OCI-LY1 (cell line): Measurements from ENCODE around the gene NOTUM.

ENCODE experiments used
- H2AFZ ChIP-seq: fragments of 200-600 bp; sonication (generic), shearing (Covaris generic); 2 replicates; pipeline ENCODE4 v1.6.0; 2014; ENCODE audit warnings: antibody characterized with exemption, mild to moderate bottlenecking, low read length
- H3F3A ChIP-seq: fragments of 200-600 bp; sonication (generic), shearing (Covaris generic); 2 replicates; pipeline ENCODE4 v1.6.0; 2014; ENCODE audit warnings: mild to moderate bottlenecking, antibody characterized with exemption, low read length, moderate library complexity; ENCODE audit not compliant: insufficient read depth
- H3K27ac ChIP-seq: fragments of 200-600 bp; sonication (generic); 2 replicates; pipeline ENCODE4 v1.5.1; 2014; ENCODE audit warnings: low read length, mixed run types, mild to moderate bottlenecking, low read depth; ENCODE audit not compliant: poor library complexity, severe bottlenecking
- H3K27me3 ChIP-seq: fragments of 200-600 bp; sonication (generic); 2 replicates; pipeline ENCODE4 v1.6.0; 2014; ENCODE audit warnings: antibody characterized with exemption, mild to moderate bottlenecking, low read length, moderate library complexity; ENCODE audit not compliant: insufficient read depth
- H3K36me3 ChIP-seq: fragments of 200-600 bp; sonication (generic); 2 replicates; pipeline ENCODE4 v1.6.1; 2014; ENCODE audit warnings: mild to moderate bottlenecking, antibody characterized with exemption, low read length, moderate library complexity, mixed read lengths; ENCODE audit not compliant: insufficient read depth
- H3K4me1 ChIP-seq: fragments of 200-600 bp; sonication (generic); 2 replicates; pipeline ENCODE4 v1.5.1; 2014; ENCODE audit warnings: mild to moderate bottlenecking, low read length, moderate library complexity; ENCODE audit not compliant: insufficient read depth, severe bottlenecking
- H3K4me2 ChIP-seq: fragments of 200-600 bp; sonication (generic), shearing (Covaris generic); 2 replicates; pipeline ENCODE4 v1.6.1; 2014; ENCODE audit warnings: low read length
- H3K4me3 ChIP-seq: fragments of 200-600 bp; sonication (generic); 2 replicates; pipeline ENCODE4 v1.5.1; 2014; ENCODE audit warnings: low read length, low read depth, mild to moderate bottlenecking, mixed read lengths; ENCODE audit not compliant: poor library complexity, severe bottlenecking
- H3K79me2 ChIP-seq: fragments of 200-600 bp; shearing (Covaris generic); 2 replicates; pipeline ENCODE4 v1.6.1; 2016; ENCODE audit warnings: mixed run types, low read length, mixed read lengths; ENCODE audit not compliant: insufficient read depth
- H3K9ac ChIP-seq: fragments of 200-600 bp; sonication (generic), shearing (Covaris generic); 2 replicates; pipeline ENCODE4 v1.6.1; 2014; ENCODE audit warnings: mild to moderate bottlenecking, low read length, mixed read lengths
- H3K9me2 ChIP-seq: fragments of 200-600 bp; sonication (generic), shearing (Covaris generic); 2 replicates; pipeline ENCODE4 v1.6.1; 2014; ENCODE audit warnings: low read depth, mild to moderate bottlenecking, low read length, mixed read lengths
- H3K9me3 ChIP-seq: fragments of 200-600 bp; shearing (Covaris generic); 2 replicates; pipeline ENCODE4 v1.6.1; 2014; ENCODE audit warnings: low read length, mixed read lengths
- H4K20me1 ChIP-seq: fragments of 200-600 bp; sonication (generic), shearing (Covaris generic); 2 replicates; pipeline ENCODE4 v1.6.0; 2016; ENCODE audit warnings: mild to moderate bottlenecking, low read length; ENCODE audit not compliant: insufficient read depth
- CTCF ChIP-seq: fragments of 200-600 bp; sonication (generic), shearing (Covaris generic); IDR thresholded peaks from 2 replicates; pipeline ENCODE4 v1.5.1; 2017; ENCODE audit warnings: mild to moderate bottlenecking, antibody characterized with exemption, low read length, moderate library complexity, mixed read lengths
- EZH2 ChIP-seq: fragments of 200-600 bp; sonication (generic), shearing (Covaris generic); IDR thresholded peaks from 2 replicates; pipeline ENCODE4 v1.8.0; 2017; ENCODE audit warnings: borderline replicate concordance, mixed run types, mild to moderate bottlenecking, antibody characterized with exemption, low read length, moderate library complexity, mixed read lengths

The NOTUM gene

GRCh38 chr17:81959362-81960129 is 1.4 kb downstream of the NOTUM start:
- Histone ChIP-seq H3K4me2 (peak overlapping the region; percentile 67), H3K9me2 (no peaks in the 10 kb centered on the region), H3K4me3 (peak overlapping the region; percentile 48), H3K9me3 (no peaks in the 10 kb centered on the region), H2AFZ (no peak overlapping the region), H3K36me3 (no peaks in the 10 kb centered on the region), H3K79me2 (no peaks in the 10 kb centered on the region), H3K4me1 (peaks cover 10% of the 10 kb centered on the region), H3K9ac (no peak overlapping the region), H3K27me3 (peaks cover 27% of the 10 kb centered on the region; the same call in 1 of the 2 replicates), H4K20me1 (no peaks in the 10 kb centered on the region), H3F3A (no peaks in the 10 kb centered on the region), H3K27ac (no peak overlapping the region)
- TF ChIP-seq EZH2 = no peak
- peak; percentile 63 for TF ChIP-seq CTCF

- Histone ChIP-seq H3K9me3 (no peaks in the 10 kb centered on the region), H3K9me2 (no peaks in the 10 kb centered on the region), H3K9ac (no peak overlapping the region), H3K27me3 (peaks cover 24% of the 10 kb centered on the region; the same call in 1 of the 2 replicates), H3K4me1 (peaks cover 10% of the 10 kb centered on the region), H3F3A (no peaks in the 10 kb centered on the region), H3K79me2 (no peaks in the 10 kb centered on the region), H2AFZ (no peak overlapping the region), H3K36me3 (no peaks in the 10 kb centered on the region), H3K4me2 (peak overlapping the region; percentile 67; the same call in 1 of the 2 replicates), H3K27ac (no peak overlapping the region), H3K4me3 (no peak overlapping the region), H4K20me1 (no peaks in the 10 kb centered on the region)
- TF ChIP-seq CTCF (no peak), EZH2 (no peak)
Observed at GRCh38 chr17:81958633-81959342, 2.2 kb downstream of the NOTUM start.

- H3K9me3 ChIP-seq = no peaks in the 10 kb centered on the region
- no peak overlapping the region for H3K4me2 ChIP-seq
- H2AFZ ChIP-seq = no peak overlapping the region
- no peak overlapping the region for H3K9ac ChIP-seq
- peaks cover 22% of the 10 kb centered on the region; the same call in 1 of the 2 replicates for H3K27me3 ChIP-seq
- H3K4me3 ChIP-seq = no peak overlapping the region
- no peak overlapping the region for H3K27ac ChIP-seq
- no peaks in the 10 kb centered on the region for H3F3A ChIP-seq
- TF ChIP-seq EZH2 (no peak), CTCF (no peak)
- no peaks in the 10 kb centered on the region for H3K79me2 ChIP-seq
- H3K36me3 ChIP-seq = no peaks in the 10 kb centered on the region
- no peaks in the 10 kb centered on the region for H3K9me2 ChIP-seq
- H4K20me1 ChIP-seq = no peaks in the 10 kb centered on the region
- H3K4me1 ChIP-seq = peaks cover 10% of the 10 kb centered on the region
Observed at GRCh38 chr17:81957691-81958432, 3.1 kb downstream of the NOTUM start.
